Right atrium auricular region (tissue), 2 donors: ENCODE data around the gene RPRD1A. TPM values are rescaled to one million over a fixed set of nuclear protein-coding genes. Genes with fewer than 3 reads are reported as not detected.

ENCODE experiments used
- DNase-seq: peaks from one replicate; pipeline ENCODE4 v3.0.0-alpha.2; 2019; ENCODE audit warnings: low spot score
- H3K27ac ChIP-seq, 2 donors: fragments of 200-600 bp; sonication (generic); 1 replicate in 1 of 2; 2 replicates in 1 of 2; pipeline ENCODE4 v1.5.1; 2016 to 2019
- H3K27me3 ChIP-seq, 2 donors: fragments of 200-600 bp; sonication (generic); one replicate each; pipeline versions ENCODE4 v1.5.1 to v1.6.0; 2017 to 2019
- H3K36me3 ChIP-seq: fragments of 200-600 bp; sonication (generic); one replicate; pipeline ENCODE4 v1.5.1; 2016
- H3K4me1 ChIP-seq, 2 donors: fragments of 200-600 bp; sonication (generic); one replicate each; pipeline versions ENCODE4 v1.5.1 to v1.6.0; 2017 to 2019
- H3K4me3 ChIP-seq, 2 donors: fragments of 200-600 bp; sonication (generic); 1 replicate in 1 of 2; 2 replicates in 1 of 2; pipeline ENCODE4 v1.5.1; 2017 to 2019; ENCODE audit warnings: mild to moderate bottlenecking in 1 of 2, moderate library complexity in 1 of 2
- H3K9me3 ChIP-seq, 2 donors: fragments of 200-600 bp; sonication (generic); one replicate each; pipeline ENCODE4 v1.5.1; 2019
- CTCF ChIP-seq, 2 donors: fragments of 200-600 bp; sonication (generic); IDR thresholded peaks; one replicate each; pipeline ENCODE4 v1.5.1; 2019; ENCODE audit warnings: antibody characterized with exemption in 2 of 2
- total RNA-seq, 2 donors: library from RNA; depleted of rRNA; stranded (reverse); fragments of >200 nt; gene quantifications; one replicate each; pipeline ENCODE4 v1.1.0, GENCODE V29; 2016

Gene RPRD1A
- total RNA-seq, 2 donors from 2014 or later = 34.2 to 51.7 TPM

- Histone ChIP-seq H3K36me3 (peaks cover 21% of the 10 kb centered on the region), H3K9me3 (no peaks in the 10 kb centered on the region), H3K4me1 (no peaks in the 10 kb centered on the region), H3K4me3 (no peak overlapping the region), H3K27me3 (no peaks in the 10 kb centered on the region), H3K27ac (no peak overlapping the region)
- TF ChIP-seq CTCF (IDR thresholded peaks at IDR 0.05) = no peak
- DNase-seq = no peak
These were observed 41.2 kb upstream of the RPRD1A start for GRCh38 chr18:36108601-36109000.

GRCh38 chr18:36108196-36108595 is 40.8 kb upstream of the RPRD1A start:
- Histone ChIP-seq H3K4me1 (no peaks in the 10 kb centered on the region), H3K27ac (no peak overlapping the region), H3K36me3 (peaks cover 17% of the 10 kb centered on the region), H3K27me3 (no peaks in the 10 kb centered on the region), H3K4me3 (no peak overlapping the region), H3K9me3 (no peaks in the 10 kb centered on the region)
- no peak for DNase-seq
- no peak for TF ChIP-seq CTCF (IDR thresholded peaks at IDR 0.05)

GRCh38 chr18:36107477-36107876 is 40.1 kb upstream of the RPRD1A start:
- H3K4me3 ChIP-seq = no peak overlapping the region
- no peaks in the 10 kb centered on the region for H3K27me3 ChIP-seq
- H3K9me3 ChIP-seq = no peaks in the 10 kb centered on the region
- no peak for DNase-seq
- H3K27ac ChIP-seq = no peak overlapping the region
- no peaks in the 10 kb centered on the region for H3K4me1 ChIP-seq
- H3K36me3 ChIP-seq = peaks cover 11% of the 10 kb centered on the region
- no peak for TF ChIP-seq CTCF (IDR thresholded peaks at IDR 0.05)

GRCh38 chr18:36104749-36105148 is 37.4 kb upstream of the RPRD1A start:
- Histone ChIP-seq H3K27me3 (no peaks in the 10 kb centered on the region), H3K9me3 (no peaks in the 10 kb centered on the region), H3K4me3 (no peak overlapping the region), H3K27ac (no peak overlapping the region), H3K36me3 (no peaks in the 10 kb centered on the region), H3K4me1 (no peaks in the 10 kb centered on the region)
- no peak for DNase-seq
- no peak for TF ChIP-seq CTCF (IDR thresholded peaks at IDR 0.05)

- H3K27ac ChIP-seq = no peak overlapping the region
- no peak overlapping the region for H3K4me3 ChIP-seq
- H3K27me3 ChIP-seq = no peaks in the 10 kb centered on the region
- DNase-seq = no peak
- TF ChIP-seq CTCF (IDR thresholded peaks at IDR 0.05) = no peak
- no peaks in the 10 kb centered on the region for H3K36me3 ChIP-seq
- H3K9me3 ChIP-seq = no peaks in the 10 kb centered on the region
- H3K4me1 ChIP-seq = no peaks in the 10 kb centered on the region
These were observed 34.6 kb upstream of the RPRD1A start for GRCh38 chr18:36101943-36102342.

- no peaks in the 10 kb centered on the region for H3K4me1 ChIP-seq
- no peak for DNase-seq
- H3K4me3 ChIP-seq = no peak overlapping the region
- no peaks in the 10 kb centered on the region for H3K9me3 ChIP-seq
- H3K27me3 ChIP-seq = no peaks in the 10 kb centered on the region
- H3K36me3 ChIP-seq = no peaks in the 10 kb centered on the region
- H3K27ac ChIP-seq = no peak overlapping the region
- TF ChIP-seq CTCF (IDR thresholded peaks at IDR 0.05) = no peak
These were observed 32.0 kb upstream of the RPRD1A start for GRCh38 chr18:36099311-36099710.
